CD4-positive, alpha-beta T cell treated with Interleukin-6 at 100 ng/mL for 8 hours (primary cell): ENCODE measurements around the gene CLEC3B.
A peak's percentile ranks its signal among the peaks of the same experiment; 100 is the strongest.
"Not testable (repeated sequence)": the region's sequence is repeated elsewhere in the genome, so short reads cannot be mapped to it uniquely, and the experiment has no call there.

ENCODE experiments used
- DNase-seq: peaks from one replicate; pipeline ENCODE4 v3.0.0-alpha.2; 2020; ENCODE audit warnings: mixed read lengths, low spot score

The CLEC3B gene

DNA sequence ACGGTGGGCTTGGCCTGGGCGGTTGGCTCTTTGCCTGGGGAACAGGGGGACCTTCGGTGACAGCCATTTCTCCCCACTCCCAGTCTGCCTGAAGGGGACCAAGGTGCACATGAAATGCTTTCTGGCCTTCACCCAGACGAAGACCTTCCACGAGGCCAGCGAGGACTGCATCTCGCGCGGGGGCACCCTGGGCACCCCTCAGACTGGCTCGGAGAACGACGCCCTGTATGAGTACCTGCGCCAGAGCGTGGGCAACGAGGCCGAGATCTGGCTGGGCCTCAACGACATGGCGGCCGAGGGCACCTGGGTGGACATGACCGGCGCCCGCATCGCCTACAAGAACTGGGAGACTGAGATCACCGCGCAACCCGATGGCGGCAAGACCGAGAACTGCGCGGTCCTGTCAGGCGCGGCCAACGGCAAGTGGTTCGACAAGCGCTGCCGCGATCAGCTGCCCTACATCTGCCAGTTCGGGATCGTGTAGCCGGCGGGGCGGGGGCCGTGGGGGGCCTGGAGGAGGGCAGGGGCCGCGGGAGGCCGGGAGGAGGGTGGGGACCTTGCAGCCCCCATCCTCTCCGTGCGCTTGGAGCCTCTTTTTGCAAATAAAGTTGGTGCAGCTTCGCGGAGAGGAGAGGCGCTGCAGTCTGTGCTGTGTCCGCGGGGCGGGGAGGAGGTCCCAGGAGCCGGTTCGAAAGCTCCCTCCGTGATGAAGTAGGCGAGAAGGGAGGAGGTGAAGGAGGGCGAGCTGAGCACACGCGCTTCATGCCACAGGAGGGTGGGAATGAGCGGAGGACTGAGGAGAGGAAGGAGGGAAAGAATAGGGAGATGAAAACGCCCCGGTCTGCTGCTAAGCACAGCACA lies 9.6 kb downstream of the CLEC3B start:
- DNase-seq = no peak

DNA sequence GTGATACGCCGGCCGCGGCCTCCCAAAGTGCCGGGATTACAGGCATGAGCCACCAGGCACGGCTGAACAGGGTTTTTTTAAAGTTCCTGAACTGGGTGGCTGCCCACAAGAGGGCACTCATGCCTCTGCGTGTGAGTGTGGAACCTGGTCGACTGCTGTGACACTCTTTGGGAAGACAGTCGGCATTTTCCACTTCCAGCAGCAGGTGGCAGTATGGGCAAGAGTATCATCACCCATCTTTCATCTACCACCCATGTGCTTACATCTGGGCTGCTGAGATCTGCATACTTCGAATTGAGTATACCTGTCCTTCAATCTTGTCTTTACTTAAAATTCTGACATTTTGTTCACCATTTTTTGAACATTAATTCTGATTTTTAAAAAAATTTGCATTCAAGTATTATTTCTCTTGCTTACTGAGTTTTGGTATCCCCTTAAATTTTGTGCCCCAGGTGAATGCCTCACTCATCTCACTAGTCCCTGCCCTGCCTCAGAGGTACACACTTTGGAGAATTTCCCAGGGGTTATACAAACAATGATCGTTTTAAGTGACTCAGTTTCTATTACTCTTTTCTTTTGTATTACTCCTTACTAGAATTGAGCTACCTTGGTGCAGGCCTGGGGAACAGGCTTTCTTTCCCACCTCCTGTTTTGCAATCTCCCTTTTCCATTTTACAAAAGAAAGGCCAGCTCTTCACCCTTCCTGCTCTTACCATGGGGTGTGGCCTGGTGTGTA lies 11.8 kb downstream of the CLEC3B start:
- DNase-seq = peak; percentile 93

- DNase-seq = no peak
These were observed 15.6 kb downstream of the CLEC3B start for GRCh38 chr3:45041666-45042065.

DNA sequence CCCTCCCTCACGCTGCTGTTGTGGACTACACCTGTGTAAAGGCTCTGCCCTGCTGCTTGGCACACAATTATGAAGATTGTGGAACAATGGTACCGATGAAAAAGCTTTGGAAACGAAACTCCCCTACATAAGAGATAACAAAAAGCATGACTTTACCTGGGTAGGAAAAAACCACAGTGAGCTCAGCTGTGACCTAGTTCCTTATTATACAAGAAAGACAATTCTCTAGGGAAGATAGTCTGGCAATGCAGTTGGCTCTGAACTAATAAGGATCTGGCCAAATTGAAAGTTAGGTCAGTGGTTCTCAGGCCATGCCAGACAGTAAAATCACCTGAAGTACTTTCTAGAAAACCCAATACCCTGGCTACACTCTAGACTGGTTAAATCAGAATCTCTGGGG lies 16.1 kb downstream of the CLEC3B start:
- no peak for DNase-seq

- no peak for DNase-seq
These were observed 17.7 kb downstream of the CLEC3B start for GRCh38 chr3:45043728-45044299.

GRCh38 chr3:45048244-45048643 lies 22.1 kb downstream of the CLEC3B start:
- DNase-seq = no peak

GRCh38 chr3:45049807-45050206 lies 23.7 kb downstream of the CLEC3B start:
- DNase-seq = no peak

DNA sequence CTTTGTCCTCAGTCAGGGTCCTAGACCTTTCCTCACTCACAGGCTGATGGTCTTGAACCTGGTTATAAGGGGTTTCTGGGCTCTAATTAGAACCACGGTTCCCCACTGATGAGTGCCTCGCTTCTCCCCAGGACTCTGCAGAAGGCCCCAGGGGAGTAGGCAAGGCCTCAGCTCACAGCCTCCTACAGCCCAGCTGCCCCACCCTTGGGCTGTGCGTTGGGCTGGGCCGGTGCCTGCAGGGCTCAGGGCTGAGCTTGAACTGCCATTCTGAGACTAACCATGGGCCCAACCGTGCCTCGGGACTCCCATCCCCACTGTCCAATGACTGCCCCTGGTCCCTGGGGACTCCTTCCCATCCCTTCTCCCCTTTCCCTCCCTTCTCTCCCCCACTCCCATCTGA lies 25.6 kb downstream of the CLEC3B start:
- DNase-seq = no peak

DNA sequence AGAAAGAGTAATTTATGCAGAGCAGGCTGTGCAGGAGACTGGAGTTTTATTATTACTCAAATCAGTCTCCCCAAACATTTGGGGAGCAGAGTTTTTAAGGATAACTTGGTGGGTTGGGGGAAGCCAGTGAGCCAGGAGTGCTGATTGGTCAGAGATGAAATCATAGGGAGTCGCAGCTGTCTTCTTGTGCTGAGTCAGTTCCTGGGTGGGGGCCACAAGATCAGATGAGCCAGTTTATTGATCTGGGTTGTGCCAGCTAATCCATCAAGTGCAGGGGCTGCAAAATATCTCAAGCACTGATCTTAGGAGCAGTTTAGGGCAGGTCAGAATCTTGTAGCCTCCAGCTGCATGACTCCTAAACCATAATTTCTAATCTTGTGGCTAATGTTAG lies 27.7 kb downstream of the CLEC3B start:
- DNase-seq = not testable (repeated sequence)

- DNase-seq = no peak
These were observed 28.2 kb downstream of the CLEC3B start for GRCh38 chr3:45054196-45054857.

- no peak for DNase-seq
These were observed 28.9 kb downstream of the CLEC3B start for GRCh38 chr3:45055032-45055410.

DNA sequence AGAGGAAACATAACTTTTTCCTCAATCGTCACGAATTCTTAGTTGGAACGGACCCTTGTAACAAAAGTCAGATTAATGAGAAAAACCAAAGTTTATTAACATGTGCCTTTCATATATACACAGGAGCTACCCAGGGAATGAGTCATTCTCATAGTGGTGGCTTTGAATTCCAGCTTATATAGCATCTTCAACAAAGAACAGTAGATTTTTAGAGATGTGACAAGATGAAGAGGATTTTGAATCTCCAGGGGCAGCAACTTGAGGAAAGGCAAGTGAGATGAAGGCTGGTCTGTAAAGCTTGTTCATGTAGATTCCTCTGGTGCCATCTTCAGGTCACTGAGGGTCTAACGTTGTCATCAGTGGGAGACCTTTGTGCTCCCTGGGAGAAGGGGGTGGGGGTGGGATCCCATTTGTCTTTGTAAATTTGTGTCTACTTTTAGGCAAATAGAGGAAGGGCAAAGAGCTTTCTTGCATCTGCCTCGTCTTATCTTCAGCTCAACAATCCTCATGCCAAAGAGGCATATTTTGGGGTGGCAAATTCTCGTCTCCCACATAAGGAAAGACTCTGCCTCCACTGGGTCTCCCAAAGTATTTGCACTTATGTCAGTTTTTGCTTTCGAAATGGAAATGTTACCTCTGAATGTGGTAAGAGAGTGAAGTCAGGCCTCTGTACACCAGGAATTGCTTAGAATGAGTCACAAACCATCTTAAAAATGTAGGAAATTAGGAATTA lies 29.5 kb downstream of the CLEC3B start:
- DNase-seq = no peak

- DNase-seq = no peak
These were observed 30.7 kb downstream of the CLEC3B start for GRCh38 chr3:45056608-45057301.

DNA sequence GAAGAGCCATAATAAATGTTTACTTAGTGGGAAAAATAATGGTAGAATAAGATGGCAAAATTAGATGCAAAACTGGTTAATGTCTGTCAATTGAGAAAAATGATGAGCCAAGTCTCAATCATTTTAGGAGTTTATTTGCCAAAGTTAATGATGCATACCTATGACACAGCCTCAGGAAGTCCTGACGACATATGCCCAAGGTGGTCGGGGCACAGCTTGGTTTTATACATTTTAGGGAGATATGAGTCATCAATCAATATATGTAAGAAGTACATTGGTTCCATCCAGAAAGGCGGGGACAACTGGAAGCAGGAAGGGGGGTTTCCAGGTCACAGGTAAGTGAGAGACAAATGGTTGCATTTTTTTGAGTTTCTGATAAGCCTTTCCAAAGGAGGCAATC lies 31.5 kb downstream of the CLEC3B start:
- DNase-seq = no peak

DNA sequence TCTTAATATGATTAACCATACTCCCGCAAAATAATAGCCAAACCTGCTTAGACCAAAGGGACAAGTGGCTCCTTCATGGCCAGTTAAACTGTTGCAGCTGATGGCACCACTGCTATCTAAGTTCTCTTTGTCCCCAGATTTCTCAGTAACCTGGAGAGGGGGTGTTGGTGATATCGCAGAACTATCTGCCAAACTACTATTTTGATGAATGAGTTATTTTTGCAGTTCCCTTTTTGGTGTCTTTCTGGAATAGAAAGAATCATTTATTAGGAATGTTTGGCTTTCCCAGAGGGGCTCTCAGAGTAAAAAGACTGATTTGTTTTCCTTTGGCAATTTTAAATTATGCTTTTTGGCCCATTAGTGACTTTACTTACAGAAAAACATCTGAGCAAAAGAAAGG lies 33.0 kb downstream of the CLEC3B start:
- no peak for DNase-seq

GRCh38 chr3:45060165-45060892 lies 34.2 kb downstream of the CLEC3B start:
- DNase-seq = no peak

DNA sequence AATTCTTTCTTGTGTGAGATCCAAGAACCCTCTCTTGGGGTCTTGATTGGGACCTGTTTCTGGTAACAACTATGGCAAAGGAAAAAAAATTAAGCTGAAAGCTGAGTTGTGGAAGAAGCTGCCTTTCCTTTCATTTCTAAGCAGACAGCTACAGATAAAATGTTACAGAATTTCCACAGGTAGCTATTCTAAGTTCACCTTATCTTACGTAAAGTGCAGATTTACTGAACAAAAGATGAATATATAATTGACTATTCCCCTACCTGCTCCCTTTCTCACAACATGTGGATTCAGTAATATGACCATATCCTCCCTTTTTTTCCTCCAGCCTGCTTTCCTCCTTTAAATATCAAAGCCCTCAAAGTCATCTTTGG lies 36.6 kb downstream of the CLEC3B start:
- DNase-seq = no peak

DNA sequence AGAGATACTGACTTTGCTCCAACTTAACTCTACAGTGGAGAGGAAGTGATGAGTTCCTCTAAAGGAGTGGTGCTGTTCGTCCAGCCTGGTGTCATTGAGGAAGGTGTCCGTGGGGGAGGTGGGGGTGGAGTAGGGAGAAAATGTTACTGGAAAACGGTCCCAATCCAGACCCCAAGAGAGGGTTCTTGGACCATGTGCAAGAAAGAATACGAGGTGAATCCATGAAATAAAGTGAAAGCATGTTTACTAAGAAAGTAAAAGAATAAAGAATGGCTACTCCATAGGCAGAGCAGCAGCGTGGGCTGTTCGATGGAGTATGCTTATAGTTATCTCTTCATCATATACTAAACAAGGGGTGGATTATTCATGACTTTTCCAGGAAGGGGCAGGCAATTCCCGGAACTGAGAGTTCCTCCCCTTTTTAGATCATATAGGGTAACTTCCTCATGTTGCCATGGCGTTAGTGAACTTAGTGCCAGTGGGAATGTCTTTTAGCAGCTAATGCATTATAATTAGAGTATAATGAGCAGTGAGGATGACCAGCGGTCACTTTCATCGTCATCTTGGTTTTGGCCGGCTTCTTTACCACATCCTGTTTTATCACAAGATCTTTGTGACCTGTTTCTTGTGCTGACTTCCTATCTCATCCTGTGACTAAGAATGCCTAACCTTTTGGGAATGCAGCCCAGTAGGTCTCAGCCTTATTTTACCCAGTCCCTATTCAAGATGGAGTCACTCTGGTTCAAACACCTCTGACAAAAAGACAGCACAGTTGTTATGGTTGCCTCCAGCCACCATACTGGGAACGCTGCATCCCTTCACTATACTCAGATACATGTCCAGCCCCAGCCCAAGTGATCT lies 38.6 kb downstream of the CLEC3B start:
- no peak for DNase-seq

GRCh38 chr3:45065373-45065720 lies 39.2 kb downstream of the CLEC3B start:
- no peak for DNase-seq
